ENCODE results near the gene PLEKHA1. TPM values are rescaled to one million over a fixed set of nuclear protein-coding genes. Genes with fewer than 3 reads are reported as not detected.

Gene PLEKHA1
- total RNA-seq, 2 experiments from 2014 or later, result 5.5 to 7.3 TPM

DNA sequence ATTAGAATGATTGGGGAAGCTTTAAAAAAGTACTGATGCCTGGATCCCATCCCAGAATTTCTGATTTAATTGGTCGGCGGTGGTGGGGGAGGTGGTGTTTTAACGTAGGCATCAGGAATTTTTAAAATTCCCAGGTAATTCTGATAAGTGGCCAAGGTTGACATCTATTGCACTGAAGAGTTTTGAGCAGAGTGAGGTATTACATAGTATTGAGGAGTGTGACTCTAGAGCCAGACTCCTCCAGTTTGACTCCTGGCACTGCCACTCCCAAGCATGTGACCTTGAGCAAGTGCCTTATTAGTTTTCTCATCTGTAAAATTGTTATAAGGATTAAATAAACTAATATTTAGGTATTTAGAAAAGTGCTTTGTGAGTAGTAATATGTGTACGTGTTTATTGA, 6.2 kb downstream of the PLEKHA1 start:
- peaks cover 3% of the 10 kb centered on the region; the same call in 1 of the 2 replicates for H3K79me2 ChIP-seq (ENCODE audit: insufficient read depth, low read depth, low read length)
- H3K27ac ChIP-seq (ENCODE audit: low read depth, low read length, poor library complexity, severe bottlenecking), result no peak overlapping the region
- H3K4me3 ChIP-seq (ENCODE audit: low read depth, low read length, poor library complexity, severe bottlenecking), result no peak overlapping the region
- no peak for TF ChIP-seq EZH2phosphoT487 (IDR thresholded peaks at IDR 0.05; ENCODE audit: borderline replicate concordance, low read depth, low read length)
- TF ChIP-seq, protein P1, sequence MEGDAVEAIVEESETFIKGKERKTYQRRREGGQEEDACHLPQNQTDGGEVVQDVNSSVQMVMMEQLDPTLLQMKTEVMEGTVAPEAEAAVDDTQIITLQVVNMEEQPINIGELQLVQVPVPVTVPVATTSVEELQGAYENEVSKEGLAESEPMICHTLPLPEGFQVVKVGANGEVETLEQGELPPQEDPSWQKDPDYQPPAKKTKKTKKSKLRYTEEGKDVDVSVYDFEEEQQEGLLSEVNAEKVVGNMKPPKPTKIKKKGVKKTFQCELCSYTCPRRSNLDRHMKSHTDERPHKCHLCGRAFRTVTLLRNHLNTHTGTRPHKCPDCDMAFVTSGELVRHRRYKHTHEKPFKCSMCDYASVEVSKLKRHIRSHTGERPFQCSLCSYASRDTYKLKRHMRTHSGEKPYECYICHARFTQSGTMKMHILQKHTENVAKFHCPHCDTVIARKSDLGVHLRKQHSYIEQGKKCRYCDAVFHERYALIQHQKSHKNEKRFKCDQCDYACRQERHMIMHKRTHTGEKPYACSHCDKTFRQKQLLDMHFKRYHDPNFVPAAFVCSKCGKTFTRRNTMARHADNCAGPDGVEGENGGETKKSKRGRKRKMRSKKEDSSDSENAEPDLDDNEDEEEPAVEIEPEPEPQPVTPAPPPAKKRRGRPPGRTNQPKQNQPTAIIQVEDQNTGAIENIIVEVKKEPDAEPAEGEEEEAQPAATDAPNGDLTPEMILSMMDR (conservative IDR thresholded peaks at IDR 0.05; ENCODE audit: low read length), result no peak
- H3K4me2 ChIP-seq (ENCODE audit: low read length), result no peak overlapping the region
- no TSS peak for BruUV-seq (replicated peaks)
- intact Hi-C loops (cut with micrococcal nuclease; ENCODE audit: unreplicated experiment), result no loop called here
- ChIA-PET CTCF (ENCODE audit: unreplicated experiment) (no interaction called here), POLR2A (no interaction called here)
- H2AFZ ChIP-seq (ENCODE audit: low read length), result no peak overlapping the region
- no peaks in the 10 kb centered on the region for H3K9me3 ChIP-seq (ENCODE audit: low read length)
- H4K20me1 ChIP-seq (ENCODE audit: insufficient read depth, low read length), result no peaks in the 10 kb centered on the region
- DNase-seq (ENCODE audit: low spot score), result no peak
- H3K4me1 ChIP-seq (ENCODE audit: insufficient read depth, low read length, poor library complexity, severe bottlenecking), result peaks cover 3% of the 10 kb centered on the region
- no peaks in the 10 kb centered on the region for H3K36me3 ChIP-seq (ENCODE audit: insufficient read depth, low read length)
- H3K9me2 ChIP-seq (ENCODE audit: insufficient read depth, low read length), result no peaks in the 10 kb centered on the region

DNA sequence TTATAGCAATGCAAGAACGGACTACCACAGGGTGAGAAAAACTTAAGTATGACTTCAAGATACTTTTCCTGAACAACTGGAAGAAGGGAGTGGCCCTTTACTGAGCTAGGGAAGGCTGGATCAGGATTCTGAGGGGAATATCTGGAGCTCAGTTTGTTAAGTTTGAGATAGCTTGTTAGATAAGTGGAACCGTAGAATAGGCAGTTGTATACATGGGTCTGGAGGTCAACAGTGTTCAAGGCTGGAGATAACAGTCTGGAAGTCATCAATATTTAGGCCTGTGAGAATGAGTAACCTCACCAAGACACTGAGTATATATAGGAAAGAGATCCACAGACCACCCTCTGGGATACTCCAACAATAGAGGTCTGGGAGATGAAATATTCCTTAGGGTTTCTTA, 7.2 kb downstream of the PLEKHA1 start:
- Histone ChIP-seq H3K27ac (ENCODE audit: low read depth, low read length, poor library complexity, severe bottlenecking) (no peak overlapping the region), H2AFZ (ENCODE audit: low read length) (no peak overlapping the region), H3K4me1 (ENCODE audit: insufficient read depth, low read length, poor library complexity, severe bottlenecking) (peaks cover 7% of the 10 kb centered on the region), H3K9me2 (ENCODE audit: insufficient read depth, low read length) (no peaks in the 10 kb centered on the region), H3K4me3 (ENCODE audit: low read depth, low read length, poor library complexity, severe bottlenecking) (no peak overlapping the region), H4K20me1 (ENCODE audit: insufficient read depth, low read length) (no peaks in the 10 kb centered on the region), H3K9me3 (ENCODE audit: low read length) (no peaks in the 10 kb centered on the region), H3K4me2 (ENCODE audit: low read length) (no peak overlapping the region), H3K79me2 (ENCODE audit: insufficient read depth, low read depth, low read length) (no peaks in the 10 kb centered on the region), H3K36me3 (ENCODE audit: insufficient read depth, low read length) (no peaks in the 10 kb centered on the region)
- ChIA-PET POLR2A (interaction anchor here (1.1 kb wide), 1 partner anchor 38 kb away, joined by 4 read pairs; no protein-coding TSS in a partner anchor), CTCF (ENCODE audit: unreplicated experiment) (no interaction called here)
- DNase-seq (ENCODE audit: low spot score), result no peak
- TF ChIP-seq EZH2phosphoT487 (IDR thresholded peaks at IDR 0.05; ENCODE audit: borderline replicate concordance, low read depth, low read length), result no peak
- TF ChIP-seq, protein P1 (conservative IDR thresholded peaks at IDR 0.05; ENCODE audit: low read length), result no peak
- BruUV-seq (replicated peaks), result no TSS peak
- intact Hi-C loops (cut with micrococcal nuclease; ENCODE audit: unreplicated experiment), result no loop called here

DNA sequence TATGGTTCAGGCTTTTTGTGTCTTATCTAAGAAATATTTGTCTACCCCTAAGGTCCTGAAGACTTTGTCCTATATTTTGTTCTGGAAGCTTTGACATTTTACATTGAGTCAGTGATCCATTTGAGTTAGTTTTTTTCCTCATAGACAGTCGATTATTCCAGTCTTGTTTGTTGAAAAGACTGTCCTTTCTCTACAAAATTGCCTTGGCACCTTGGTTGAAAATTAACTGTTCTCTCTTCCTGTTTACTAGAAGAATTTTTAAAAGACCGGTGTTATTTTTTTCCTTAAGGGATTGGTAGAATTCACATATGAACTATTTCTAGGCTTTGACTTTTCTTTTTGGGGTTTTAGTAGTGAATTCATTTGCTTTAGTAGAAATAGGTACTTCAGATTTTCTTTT, 12.0 kb downstream of the PLEKHA1 start:
- TF ChIP-seq, protein P1 (conservative IDR thresholded peaks at IDR 0.05; ENCODE audit: low read length), result no peak
- no peak for TF ChIP-seq EZH2phosphoT487 (IDR thresholded peaks at IDR 0.05; ENCODE audit: borderline replicate concordance, low read depth, low read length)
- no peak for DNase-seq (ENCODE audit: low spot score)
- Histone ChIP-seq H3K36me3 (ENCODE audit: insufficient read depth, low read length) (no peaks in the 10 kb centered on the region; the same call in 1 of the 2 replicates), H4K20me1 (ENCODE audit: insufficient read depth, low read length) (no peaks in the 10 kb centered on the region), H3K79me2 (ENCODE audit: insufficient read depth, low read depth, low read length) (no peaks in the 10 kb centered on the region), H3K9me2 (ENCODE audit: insufficient read depth, low read length) (no peaks in the 10 kb centered on the region), H3K27ac (ENCODE audit: low read depth, low read length, poor library complexity, severe bottlenecking) (no peak overlapping the region), H2AFZ (ENCODE audit: low read length) (no peak overlapping the region), H3K9me3 (ENCODE audit: low read length) (no peaks in the 10 kb centered on the region), H3K4me2 (ENCODE audit: low read length) (no peak overlapping the region), H3K4me1 (ENCODE audit: insufficient read depth, low read length, poor library complexity, severe bottlenecking) (peaks cover 15% of the 10 kb centered on the region), H3K4me3 (ENCODE audit: low read depth, low read length, poor library complexity, severe bottlenecking) (no peak overlapping the region)
- intact Hi-C loops (cut with micrococcal nuclease; ENCODE audit: unreplicated experiment), result no loop called here
- no TSS peak for BruUV-seq (replicated peaks)
- POLR2A ChIA-PET, result interaction anchor here (0.5 to 0.8 kb wide), 5 partner anchors 12 to 1399 kb away, joined by 3 read pairs; partner anchors contain the start of gene PLEKHA1
- CTCF ChIA-PET (ENCODE audit: unreplicated experiment), result no interaction called here

Data from OCI-LY7 (cell line).